Activated T-cell treated with anti-CD3 and anti-CD28 coated beads, Interleukin-2, amount 50 U/mL, for 4 hours (primary cell): Measurements from ENCODE around the gene AP1M1. TPM values are rescaled to one million over a fixed set of nuclear protein-coding genes. Genes with fewer than 3 reads are reported as not detected.
"Not testable (repeated sequence)": the region's sequence is repeated elsewhere in the genome, so short reads cannot be mapped to it uniquely, and the experiment has no call there.

ENCODE experiments used
- ATAC-seq, 2 donors: fragments of 200-7000 bp; cut with Tn5 transposase; one replicate each; pipeline ENCODE4 v1.10.0; 2021
- DNase-seq: peaks from one replicate; pipeline ENCODE4 v3.0.0-alpha.2; 2020
- H3K27me3 Mint-ChIP-seq: one replicate; pipeline ENCODE4 v1.8.0; 2021; ENCODE audit warnings: low read depth, mixed read lengths
- H3K36me3 Mint-ChIP-seq: one replicate; pipeline ENCODE4 v1.8.0; 2022; ENCODE audit warnings: mixed read lengths; ENCODE audit not compliant: insufficient read depth
- H3K4me1 Mint-ChIP-seq: one replicate; pipeline ENCODE4 v1.8.0; 2021; ENCODE audit warnings: low read depth, mixed read lengths
- H3K4me3 Mint-ChIP-seq: one replicate; pipeline ENCODE4 v1.8.0; 2021; ENCODE audit warnings: mild to moderate bottlenecking, moderate library complexity, mixed read lengths
- H3K9me3 Mint-ChIP-seq: one replicate; pipeline ENCODE4 v1.8.0; 2021; ENCODE audit warnings: mixed read lengths
- total RNA-seq, 3 donors: library from RNA; stranded (reverse); gene quantifications; one replicate each; pipeline ENCODE4 v1.2.1, GENCODE V29; 2021

Gene AP1M1
- total RNA-seq, 3 donors from 2014 or later = 93.4 to 109 (median 106) TPM

GRCh38 chr19:16263141-16263761, 65.5 kb downstream of the AP1M1 start:
- Mint-ChIP-seq H3K4me3 (no peak overlapping the region), H3K27me3 (no peaks in the 10 kb centered on the region), H3K36me3 (no peaks in the 10 kb centered on the region), H3K9me3 (no peaks in the 10 kb centered on the region), H3K4me1 (peaks cover 65% of the 10 kb centered on the region)
- DNase-seq = no peak
- no peak for ATAC-seq

GRCh38 chr19:16265205-16265604, 67.5 kb downstream of the AP1M1 start:
- Mint-ChIP-seq H3K4me1 (peaks cover 69% of the 10 kb centered on the region), H3K27me3 (no peaks in the 10 kb centered on the region), H3K36me3 (no peaks in the 10 kb centered on the region), H3K4me3 (no peak overlapping the region), H3K9me3 (no peaks in the 10 kb centered on the region)
- DNase-seq = no peak
- ATAC-seq = no peak

- Mint-ChIP-seq H3K36me3 (no peaks in the 10 kb centered on the region), H3K27me3 (no peaks in the 10 kb centered on the region), H3K4me3 (no peak overlapping the region), H3K9me3 (no peaks in the 10 kb centered on the region), H3K4me1 (peaks cover 62% of the 10 kb centered on the region)
- ATAC-seq (no peak), DNase-seq (no peak)
These were observed 68.3 kb downstream of the AP1M1 start for GRCh38 chr19:16265890-16266585.

GRCh38 chr19:16266586-16266942, 68.9 kb downstream of the AP1M1 start:
- no peaks in the 10 kb centered on the region for H3K27me3 Mint-ChIP-seq
- no peaks in the 10 kb centered on the region for H3K36me3 Mint-ChIP-seq
- H3K9me3 Mint-ChIP-seq = no peaks in the 10 kb centered on the region
- peaks cover 56% of the 10 kb centered on the region for H3K4me1 Mint-ChIP-seq
- ATAC-seq = peak; percentile 63 to 73
- peak overlapping the region; percentile 2 for H3K4me3 Mint-ChIP-seq
- peak; percentile 36 for DNase-seq

- H3K36me3 Mint-ChIP-seq = no peaks in the 10 kb centered on the region
- peak in 1 of 2 donors; percentile 36 for ATAC-seq
- no peak overlapping the region for H3K4me3 Mint-ChIP-seq
These were observed 71.1 kb downstream of the AP1M1 start for GRCh38 chr19:16268676-16269319.

GRCh38 chr19:16272945-16273344, 75.2 kb downstream of the AP1M1 start:
- DNase-seq = no peak
- Mint-ChIP-seq H3K9me3 (no peaks in the 10 kb centered on the region), H3K36me3 (no peaks in the 10 kb centered on the region), H3K4me1 (peaks cover 14% of the 10 kb centered on the region), H3K4me3 (no peak overlapping the region), H3K27me3 (no peaks in the 10 kb centered on the region)
- no peak for ATAC-seq

More at GRCh38 chr19:16268676-16269319, 71.1 kb downstream of the AP1M1 start:
- DNase-seq = peak; percentile 55
- H3K9me3 Mint-ChIP-seq = no peaks in the 10 kb centered on the region
- H3K4me1 Mint-ChIP-seq = peaks cover 37% of the 10 kb centered on the region
- no peaks in the 10 kb centered on the region for H3K27me3 Mint-ChIP-seq

- Mint-ChIP-seq H3K9me3 (no peaks in the 10 kb centered on the region), H3K27me3 (no peaks in the 10 kb centered on the region), H3K4me3 (no peak overlapping the region), H3K4me1 (peaks cover 7% of the 10 kb centered on the region), H3K36me3 (no peaks in the 10 kb centered on the region)
- DNase-seq = no peak
- ATAC-seq = no peak
These were observed 76.7 kb downstream of the AP1M1 start for GRCh38 chr19:16274447-16274846.

- DNase-seq (no peak), ATAC-seq (no peak)
- H3K4me3 Mint-ChIP-seq = no peak overlapping the region
- peaks cover 30% of the 10 kb centered on the region for H3K4me1 Mint-ChIP-seq
- no peaks in the 10 kb centered on the region for H3K36me3 Mint-ChIP-seq
- H3K27me3 Mint-ChIP-seq = no peaks in the 10 kb centered on the region
- H3K9me3 Mint-ChIP-seq = no peaks in the 10 kb centered on the region
These were observed 82.6 kb downstream of the AP1M1 start for GRCh38 chr19:16280306-16280705.

GRCh38 chr19:16281743-16282142, 84.0 kb downstream of the AP1M1 start:
- no peaks in the 10 kb centered on the region for H3K9me3 Mint-ChIP-seq
- H3K27me3 Mint-ChIP-seq = peaks cover under 1% of the 10 kb centered on the region
- ATAC-seq (no peak), DNase-seq (no peak)
- H3K4me3 Mint-ChIP-seq = no peak overlapping the region
- H3K36me3 Mint-ChIP-seq = no peaks in the 10 kb centered on the region
- peaks cover 37% of the 10 kb centered on the region for H3K4me1 Mint-ChIP-seq

- ATAC-seq (peak; percentile 93 to 94), DNase-seq (peak; percentile 68)
- Mint-ChIP-seq H3K27me3 (peaks cover 3% of the 10 kb centered on the region), H3K9me3 (no peaks in the 10 kb centered on the region), H3K36me3 (no peaks in the 10 kb centered on the region), H3K4me3 (peak overlapping the region; percentile 66), H3K4me1 (peaks cover 40% of the 10 kb centered on the region)
These were observed 85.7 kb downstream of the AP1M1 start for GRCh38 chr19:16283210-16284061.

- no peaks in the 10 kb centered on the region for H3K36me3 Mint-ChIP-seq
- no peaks in the 10 kb centered on the region for H3K9me3 Mint-ChIP-seq
- DNase-seq (no peak), ATAC-seq (no peak)
- peaks cover 39% of the 10 kb centered on the region for H3K4me1 Mint-ChIP-seq
- H3K27me3 Mint-ChIP-seq = peaks cover 3% of the 10 kb centered on the region
- peak overlapping the region; percentile 16 for H3K4me3 Mint-ChIP-seq
These were observed 86.8 kb downstream of the AP1M1 start for GRCh38 chr19:16284505-16284904.

- H3K9me3 Mint-ChIP-seq, H3K36me3 Mint-ChIP-seq, DNase-seq, H3K27me3 Mint-ChIP-seq, H3K4me3 Mint-ChIP-seq, ATAC-seq: not testable (repeated sequence)
- H3K4me1 Mint-ChIP-seq = peaks cover 40% of the 10 kb centered on the region
These were observed 87.4 kb downstream of the AP1M1 start for GRCh38 chr19:16285079-16285478.

GRCh38 chr19:16285769-16286498, 88.2 kb downstream of the AP1M1 start:
- ATAC-seq (no peak), DNase-seq (no peak)
- Mint-ChIP-seq H3K9me3 (no peaks in the 10 kb centered on the region), H3K4me1 (peaks cover 40% of the 10 kb centered on the region), H3K27me3 (peaks cover 3% of the 10 kb centered on the region), H3K36me3 (no peaks in the 10 kb centered on the region), H3K4me3 (no peak overlapping the region)

- H3K4me1 Mint-ChIP-seq = peaks cover 26% of the 10 kb centered on the region
- ATAC-seq = no peak
- peaks cover 5% of the 10 kb centered on the region for H3K27me3 Mint-ChIP-seq
- H3K9me3 Mint-ChIP-seq = no peaks in the 10 kb centered on the region
- no peak overlapping the region for H3K4me3 Mint-ChIP-seq
- no peak for DNase-seq
- H3K36me3 Mint-ChIP-seq = no peaks in the 10 kb centered on the region
These were observed 90.8 kb downstream of the AP1M1 start for GRCh38 chr19:16288544-16288943.
